Activated CD4-positive, CD25-positive, alpha-beta regulatory T cell treated with anti-CD3 and anti-CD28 coated beads, Interleukin-2, amount 50 U/mL, for 72 hours (primary cell): Measurements from ENCODE around the gene BCL11B.
"Not testable (repeated sequence)": the region's sequence is repeated elsewhere in the genome, so short reads cannot be mapped to it uniquely, and the experiment has no call there.

Experiments used
- DNase-seq: peaks from one replicate; pipeline ENCODE4 v3.0.0; 2021

Gene BCL11B

GRCh38 chr14:99194736-99195135 lies 77.3 kb downstream of the BCL11B start:
- DNase-seq: no peak

- no peak for DNase-seq
These were observed 77.9 kb downstream of the BCL11B start for GRCh38 chr14:99194136-99194535.

GRCh38 chr14:99192830-99193229 lies 79.2 kb downstream of the BCL11B start:
- no peak for DNase-seq

- no peak for DNase-seq
These were observed 79.9 kb downstream of the BCL11B start for GRCh38 chr14:99192028-99192621.

GRCh38 chr14:99191395-99192027 lies 80.5 kb downstream of the BCL11B start:
- no peak for DNase-seq

- DNase-seq: no peak
These were observed 81.2 kb downstream of the BCL11B start for GRCh38 chr14:99190696-99191394.

GRCh38 chr14:99189201-99189801 lies 82.7 kb downstream of the BCL11B start:
- DNase-seq: peak; percentile 62

GRCh38 chr14:99188731-99189191 lies 83.2 kb downstream of the BCL11B start:
- peak; percentile 64 for DNase-seq

- DNase-seq: no peak
These were observed 84.1 kb downstream of the BCL11B start for GRCh38 chr14:99187858-99188257.

GRCh38 chr14:99186956-99187690 lies 84.9 kb downstream of the BCL11B start:
- DNase-seq: no peak

GRCh38 chr14:99186336-99186735 lies 85.7 kb downstream of the BCL11B start:
- not testable (repeated sequence) for DNase-seq

- DNase-seq: no peak
These were observed 86.4 kb downstream of the BCL11B start for GRCh38 chr14:99185436-99186068.

GRCh38 chr14:99183716-99184115 lies 88.3 kb downstream of the BCL11B start:
- DNase-seq: no peak

- no peak for DNase-seq
These were observed 88.7 kb downstream of the BCL11B start for GRCh38 chr14:99183311-99183710.

- DNase-seq: no peak
These were observed 89.3 kb downstream of the BCL11B start for GRCh38 chr14:99182548-99183250.

- no peak for DNase-seq
These were observed 90.0 kb downstream of the BCL11B start for GRCh38 chr14:99181804-99182520.

GRCh38 chr14:99181241-99181640 lies 90.8 kb downstream of the BCL11B start:
- DNase-seq: no peak

- DNase-seq: no peak
These were observed 92.1 kb downstream of the BCL11B start for GRCh38 chr14:99179946-99180345.

GRCh38 chr14:99179506-99179905 lies 92.5 kb downstream of the BCL11B start:
- DNase-seq: no peak

- no peak for DNase-seq
These were observed 93.8 kb downstream of the BCL11B start for GRCh38 chr14:99177886-99178835.
